GM12878 (cell line): ENCODE measurements around the gene CDHR4. TPM values are rescaled to one million over a fixed set of nuclear protein-coding genes. Genes with fewer than 3 reads are reported as not detected.

ENCODE experiments used
- ASH2L ChIP-seq: fragments of 300-600, 200-600 bp; sonication (generic); IDR thresholded peaks from 2 replicates; pipeline ENCODE4 v1.6.1; 2017; ENCODE audit warnings: low read depth, mild to moderate bottlenecking, borderline replicate concordance
- ATF7 ChIP-seq: fragments of 450-650 bp; IDR thresholded peaks from 2 replicates; pipeline ENCODE4 v1.6.1; 2016; ENCODE audit warnings: low read depth, mild to moderate bottlenecking
- CBX5 ChIP-seq: sonication (generic); IDR thresholded peaks from 2 replicates; pipeline ENCODE4 v1.6.1; 2016; ENCODE audit warnings: low read depth, moderate library complexity, mild to moderate bottlenecking, inconsistent platforms
- CEBPZ ChIP-seq: fragments of 150-350 bp; IDR thresholded peaks from 2 replicates; pipeline ENCODE4 v1.6.1; 2016; ENCODE audit warnings: low read depth, low read length
- CHD2 ChIP-seq: IDR thresholded peaks from 2 replicates; pipeline ENCODE4 v1.6.1; 2011; ENCODE audit warnings: low read depth, low read length, improper control_type of control experiment, borderline replicate concordance
- EP300 ChIP-seq, 2 experiments: fragments of 150-350 bp in 1 of 2; IDR thresholded peaks; 2 replicates each; pipeline ENCODE4 v1.6.1; 2011 to 2012; ENCODE audit warnings: low read depth in 2 of 2, low read length in 2 of 2, borderline replicate concordance in 1 of 2, improper control_type of control experiment in 1 of 2, inconsistent platforms in 1 of 2; ENCODE audit not compliant: control insufficient read depth in 1 of 2
- FOS ChIP-seq: IDR thresholded peaks from 3 replicates; pipeline ENCODE4 v1.6.1; 2011; ENCODE audit warnings: borderline replicate concordance; ENCODE audit not compliant: insufficient read length; ENCODE audit errors: extremely low read depth
- HCFC1 ChIP-seq: fragments of 150-350 bp; IDR thresholded peaks from 2 replicates; pipeline ENCODE4 v1.6.1; 2014; ENCODE audit warnings: low read length
- MYC ChIP-seq: IDR thresholded peaks from 2 replicates; pipeline ENCODE4 v1.6.1; 2011; ENCODE audit warnings: mild to moderate bottlenecking, low read length, moderate library complexity, inconsistent platforms; ENCODE audit not compliant: insufficient read depth, insufficient replicate concordance, insufficient read length, severe bottlenecking
- NRF1 ChIP-seq: conservative IDR thresholded peaks from 2 replicates; pipeline ENCODE4 v1.6.1; 2011; ENCODE audit warnings: mild to moderate bottlenecking, low read depth, low read length, improper control_type of control experiment
- PAX8 ChIP-seq: fragments of 450-650 bp; IDR thresholded peaks from 2 replicates; pipeline ENCODE4 v1.6.1; 2017; ENCODE audit warnings: mild to moderate bottlenecking, moderate library complexity
- RBBP5 ChIP-seq: fragments of 200-600 bp; sonication (generic); conservative IDR thresholded peaks from 2 replicates; pipeline ENCODE4 v1.6.1; 2016
- SMAD1 ChIP-seq: fragments of 450-650 bp; IDR thresholded peaks from 2 replicates; pipeline ENCODE4 v1.6.1; 2018; ENCODE audit warnings: mild to moderate bottlenecking, low read depth; ENCODE audit not compliant: partially characterized antibody
- SREBF2 ChIP-seq: IDR thresholded peaks from 2 replicates; pipeline ENCODE4 v1.6.1; 2012; ENCODE audit warnings: mild to moderate bottlenecking, low read length
- TCF12 ChIP-seq: IDR thresholded peaks from 2 replicates; pipeline ENCODE4 v1.6.1; 2011; ENCODE audit warnings: low read depth, mild to moderate bottlenecking, low read length
- ZBTB33 ChIP-seq: fragments of 450-650 bp; IDR thresholded peaks from 2 replicates; pipeline ENCODE4 v1.6.1; 2017; ENCODE audit warnings: mild to moderate bottlenecking
- polyA plus RNA-seq, 11 experiments: library from polyadenylated mRNA; depleted of rRNA in 4 of 11; unstranded in 6 of 11; stranded (reverse) in 5 of 11; fragments of >200 nt; fragmentation: Nextera tagmentation in 4 of 11; fragmentation: Illumina TruSeq in 1 of 11; extraction: Ambion mirVana in 4 of 11; extraction: Trizol in 1 of 11; gene quantifications; 1 replicate in 1 of 11; 2 replicates in 10 of 11; pipeline versions ENCODE4 v1.2.1 to v1.2.3, GENCODE V29; 2011 to 2016; ENCODE audit warnings: inconsistent platforms in 2 of 11, missing spikeins in 2 of 11, low read depth in 1 of 11
- total RNA-seq, 4 experiments: library from RNA; depleted of rRNA in 3 of 4; stranded (reverse); fragments of >200 nt in 3 of 4; fragmentation: Illumina TruSeq in 1 of 4; extraction: Trizol in 1 of 4; gene quantifications; 2 replicates each; pipeline versions ENCODE4 v1.2.1 to v1.2.3, GENCODE V29; 2013 to 2021
- TF ChIP-seq, protein P1 (sequence below): fragments of 450-650 bp; IDR thresholded peaks from 2 replicates; pipeline ENCODE4 v1.6.1; 2018; ENCODE audit warnings: mild to moderate bottlenecking, low read depth, moderate library complexity; ENCODE audit not compliant: partially characterized antibody
- TF ChIP-seq, protein P2 (sequence below): fragments of 450-650 bp; conservative IDR thresholded peaks from 2 replicates; pipeline ENCODE4 v1.6.1; 2017; ENCODE audit warnings: mild to moderate bottlenecking, moderate library complexity

The CDHR4 gene
- total and polyA plus RNA-seq, 10 of the 15 experiments (the other 5 are each of a cell fraction or from before 2014, with no cell fraction given): not detected

DNA sequence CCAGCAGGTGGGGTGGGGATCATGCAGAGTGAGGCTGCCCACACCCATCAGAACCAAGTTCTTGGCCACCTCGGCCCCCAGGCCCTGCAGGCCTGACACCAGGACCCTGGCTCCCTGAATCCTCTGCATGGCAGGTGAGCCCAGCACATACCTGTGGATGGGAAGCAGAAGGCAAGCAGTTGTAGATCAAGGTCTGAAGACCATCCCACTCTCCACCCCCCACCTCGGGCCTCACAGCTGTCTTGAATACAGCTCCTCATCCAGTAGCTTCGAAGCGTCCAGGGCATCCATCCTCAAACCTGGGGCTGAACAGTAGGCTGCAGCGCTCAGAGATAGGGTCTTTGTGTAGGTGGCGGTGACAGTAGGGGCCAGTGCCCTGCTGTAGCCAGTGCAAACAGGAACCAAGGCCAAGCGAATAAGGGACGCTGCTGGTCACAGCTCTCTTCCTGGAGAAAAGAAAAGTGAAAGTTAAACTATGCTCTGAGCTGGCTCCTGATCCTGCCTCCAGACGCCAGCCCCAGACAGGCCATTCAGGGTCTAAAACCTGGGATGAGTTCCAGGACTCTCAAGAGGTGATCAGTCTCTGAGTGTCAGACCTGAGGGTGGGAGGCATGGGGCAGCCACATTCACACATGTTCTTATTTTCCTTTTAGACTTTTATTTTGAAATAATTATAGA is 14.0 kb upstream of the CDHR4 start, which contains the start of gene UBA7 (continued):
- TF ChIP-seq, protein P1, sequence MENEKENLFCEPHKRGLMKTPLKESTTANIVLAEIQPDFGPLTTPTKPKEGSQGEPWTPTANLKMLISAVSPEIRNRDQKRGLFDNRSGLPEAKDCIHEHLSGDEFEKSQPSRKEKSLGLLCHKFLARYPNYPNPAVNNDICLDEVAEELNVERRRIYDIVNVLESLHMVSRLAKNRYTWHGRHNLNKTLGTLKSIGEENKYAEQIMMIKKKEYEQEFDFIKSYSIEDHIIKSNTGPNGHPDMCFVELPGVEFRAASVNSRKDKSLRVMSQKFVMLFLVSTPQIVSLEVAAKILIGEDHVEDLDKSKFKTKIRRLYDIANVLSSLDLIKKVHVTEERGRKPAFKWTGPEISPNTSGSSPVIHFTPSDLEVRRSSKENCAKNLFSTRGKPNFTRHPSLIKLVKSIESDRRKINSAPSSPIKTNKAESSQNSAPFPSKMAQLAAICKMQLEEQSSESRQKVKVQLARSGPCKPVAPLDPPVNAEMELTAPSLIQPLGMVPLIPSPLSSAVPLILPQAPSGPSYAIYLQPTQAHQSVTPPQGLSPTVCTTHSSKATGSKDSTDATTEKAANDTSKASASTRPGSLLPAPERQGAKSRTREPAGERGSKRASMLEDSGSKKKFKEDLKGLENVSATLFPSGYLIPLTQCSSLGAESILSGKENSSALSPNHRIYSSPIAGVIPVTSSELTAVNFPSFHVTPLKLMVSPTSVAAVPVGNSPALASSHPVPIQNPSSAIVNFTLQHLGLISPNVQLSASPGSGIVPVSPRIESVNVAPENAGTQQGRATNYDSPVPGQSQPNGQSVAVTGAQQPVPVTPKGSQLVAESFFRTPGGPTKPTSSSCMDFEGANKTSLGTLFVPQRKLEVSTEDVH: no peak
- TF ChIP-seq ZBTB33 (no peak), RBBP5 (no peak), NRF1 (no peak), SREBF2 (no peak), FOS (no peak), PAX8 (no peak), SMAD1 (no peak), CHD2 (0 out of 2 replicates have a peak, but pooled peaks have one; percentile 53), EP300 (IDR thresholded peaks at IDR 0.05; ENCODE audit: borderline replicate concordance in 1 of 2, control insufficient read depth in 1 of 2, low read depth in 2 of 2, low read length in 2 of 2) (no peak), HCFC1 (peak; percentile 47), ATF7 (no peak), CBX5 (no peak), TCF12 (no peak), ASH2L (0 out of 2 replicates have a peak, but pooled peaks have one; percentile 44), MYC (no peak), CEBPZ (no peak)
- TF ChIP-seq, protein P2, sequence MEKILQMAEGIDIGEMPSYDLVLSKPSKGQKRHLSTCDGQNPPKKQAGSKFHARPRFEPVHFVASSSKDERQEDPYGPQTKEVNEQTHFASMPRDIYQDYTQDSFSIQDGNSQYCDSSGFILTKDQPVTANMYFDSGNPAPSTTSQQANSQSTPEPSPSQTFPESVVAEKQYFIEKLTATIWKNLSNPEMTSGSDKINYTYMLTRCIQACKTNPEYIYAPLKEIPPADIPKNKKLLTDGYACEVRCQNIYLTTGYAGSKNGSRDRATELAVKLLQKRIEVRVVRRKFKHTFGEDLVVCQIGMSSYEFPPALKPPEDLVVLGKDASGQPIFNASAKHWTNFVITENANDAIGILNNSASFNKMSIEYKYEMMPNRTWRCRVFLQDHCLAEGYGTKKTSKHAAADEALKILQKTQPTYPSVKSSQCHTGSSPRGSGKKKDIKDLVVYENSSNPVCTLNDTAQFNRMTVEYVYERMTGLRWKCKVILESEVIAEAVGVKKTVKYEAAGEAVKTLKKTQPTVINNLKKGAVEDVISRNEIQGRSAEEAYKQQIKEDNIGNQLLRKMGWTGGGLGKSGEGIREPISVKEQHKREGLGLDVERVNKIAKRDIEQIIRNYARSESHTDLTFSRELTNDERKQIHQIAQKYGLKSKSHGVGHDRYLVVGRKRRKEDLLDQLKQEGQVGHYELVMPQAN: 0 out of 2 replicates have a peak, but pooled peaks have one; percentile 42
